Activated CD4-positive, alpha-beta T cell treated with anti-CD3 and anti-CD28 coated beads, Interleukin-10, Interleukin-2, amounts not matched to agents 100 ng/mL and 50 ng/mL, durations not matched to agents 16 hours and 8 hours (primary cell): ENCODE measurements around the gene HFM1.

ENCODE experiments used
- DNase-seq: peaks from one replicate; pipeline ENCODE4 v3.0.0-alpha.2; 2020

HFM1 gene

GRCh38 chr1:91243171-91243570 lies 161.5 kb downstream of the HFM1 start:
- DNase-seq: no peak

- DNase-seq: no peak
These were observed 170.5 kb downstream of the HFM1 start for GRCh38 chr1:91234181-91234580.

GRCh38 chr1:91226741-91227140 lies 177.9 kb downstream of the HFM1 start:
- no peak for DNase-seq

GRCh38 chr1:91224878-91225277 lies 179.8 kb downstream of the HFM1 start:
- no peak for DNase-seq

GRCh38 chr1:91221017-91221416 lies 183.6 kb downstream of the HFM1 start:
- DNase-seq: no peak

- no peak for DNase-seq
These were observed 186.7 kb downstream of the HFM1 start for GRCh38 chr1:91217911-91218310.
